Measurements from ENCODE around the gene LAG3. TPM values are rescaled to one million over a fixed set of nuclear protein-coding genes. Genes with fewer than 3 reads are reported as not detected.

Gene LAG3
- total RNA-seq, 4 donors from 2014 or later: 0.52 to 1.1 TPM; not detected in 2

DNA sequence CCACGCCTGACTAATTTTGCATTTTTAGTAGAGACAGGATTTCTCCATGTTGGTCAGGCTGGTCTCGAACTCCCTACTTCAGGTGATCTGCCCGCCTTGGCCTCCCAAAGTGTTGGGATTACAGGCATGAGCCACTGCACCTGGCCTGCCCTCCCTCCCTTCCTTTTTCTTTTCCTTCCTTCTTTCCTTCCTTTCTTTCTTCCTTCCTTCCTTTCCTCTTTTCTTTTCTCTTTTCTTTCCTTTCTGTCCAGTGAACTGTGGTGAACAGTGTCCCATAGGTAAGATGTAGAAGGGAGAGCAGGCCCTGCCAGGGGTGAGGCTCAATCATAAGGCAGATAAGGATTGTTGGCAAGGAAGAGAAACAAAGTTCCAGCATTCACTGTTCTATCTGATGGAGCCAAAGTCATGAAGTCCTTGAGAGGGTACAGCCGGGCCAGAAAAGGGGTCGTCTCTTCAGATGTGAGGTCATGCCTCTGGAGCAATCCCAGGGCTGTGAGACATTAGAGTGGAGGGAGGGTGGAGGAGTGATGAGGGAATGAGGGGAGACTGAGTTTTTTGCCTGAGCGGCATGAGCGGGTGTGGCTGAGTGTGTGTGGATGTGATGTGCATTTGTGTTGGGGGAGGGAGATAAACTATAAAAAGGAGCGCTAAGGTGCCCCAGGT lies 15.2 kb upstream of the LAG3 start:
- 67 to 74% methylated on average over 8 of the region's 8 CpGs for WGBS, 2 donors
- intact Hi-C loops (cut with DNase I; ENCODE audit: low total_unique reads): no loop called here
- TF ChIP-seq POLR2A (IDR thresholded peaks at IDR 0.05) (no peak), CTCF (IDR thresholded peaks at IDR 0.05) (no peak)
- no peak overlapping the region for H3K4me3 ChIP-seq (ENCODE audit: low read depth, poor library complexity, severe bottlenecking)
- no peak for DNase-seq (ENCODE audit: low spot score in 2 of 2)

DNA sequence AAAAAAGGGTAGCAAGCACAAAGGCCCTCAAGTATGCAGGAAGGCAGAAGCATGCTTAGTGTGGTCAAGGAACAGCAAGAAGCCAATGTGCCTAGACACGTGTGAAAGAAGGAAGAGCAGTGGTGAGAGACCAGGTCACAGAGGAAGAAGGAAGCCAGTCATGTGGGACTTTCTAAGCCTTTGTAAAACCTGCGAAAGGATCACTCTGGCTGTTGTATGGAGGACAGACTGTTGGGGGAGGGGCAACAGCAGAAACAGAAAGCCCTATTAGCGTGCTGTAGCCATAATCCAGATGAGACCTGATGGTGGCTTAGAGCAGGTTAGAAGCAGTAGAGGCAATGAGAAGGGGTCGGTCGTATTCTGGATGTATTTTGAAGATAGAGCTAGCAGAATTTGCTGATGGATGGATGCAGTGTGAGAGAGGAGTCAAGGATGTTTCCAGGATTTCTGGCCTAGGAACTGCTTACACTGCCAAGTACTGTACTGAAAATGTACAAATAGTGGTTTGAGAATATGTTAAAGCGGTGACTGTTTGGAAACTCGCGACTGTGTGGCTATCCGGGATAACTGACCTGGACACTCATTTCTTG lies 13.7 kb upstream of the LAG3 start:
- WGBS, 2 donors: 88% methylated on average over 9 of the region's 9 CpGs
- H3K4me3 ChIP-seq (ENCODE audit: low read depth, poor library complexity, severe bottlenecking): no peak overlapping the region
- no peak for TF ChIP-seq CTCF (IDR thresholded peaks at IDR 0.05)
- TF ChIP-seq POLR2A (IDR thresholded peaks at IDR 0.05): no peak
- intact Hi-C loops (cut with DNase I; ENCODE audit: low total_unique reads): no loop called here
- no peak for DNase-seq (ENCODE audit: low spot score in 2 of 2)

GRCh38 chr12:6759741-6760140 lies 12.6 kb upstream of the LAG3 start:
- intact Hi-C loops (cut with DNase I; ENCODE audit: low total_unique reads): no loop called here
- no peak for DNase-seq (ENCODE audit: low spot score in 2 of 2)
- no peak for TF ChIP-seq CTCF (IDR thresholded peaks at IDR 0.05)
- no peak for TF ChIP-seq POLR2A (IDR thresholded peaks at IDR 0.05)
- 87 to 92% methylated on average over 5 of the region's 5 CpGs for WGBS, 2 donors
- no peak overlapping the region for H3K4me3 ChIP-seq (ENCODE audit: low read depth, poor library complexity, severe bottlenecking)

GRCh38 chr12:6763380-6763779 lies 8.9 kb upstream of the LAG3 start:
- no peak for TF ChIP-seq CTCF (IDR thresholded peaks at IDR 0.05)
- TF ChIP-seq POLR2A (IDR thresholded peaks at IDR 0.05): no peak
- intact Hi-C loops (cut with DNase I; ENCODE audit: low total_unique reads): no loop called here
- DNase-seq (ENCODE audit: low spot score in 2 of 2): no peak
- 50 to 58% methylated on average over 4 of the region's 4 CpGs for WGBS, 2 donors
- no peak overlapping the region for H3K4me3 ChIP-seq (ENCODE audit: low read depth, poor library complexity, severe bottlenecking)

- H3K4me3 ChIP-seq (ENCODE audit: low read depth, poor library complexity, severe bottlenecking): no peak overlapping the region
- DNase-seq (ENCODE audit: low spot score in 2 of 2): peak; percentile 93 to 97
- 0 to 1% methylated on average over 16 of the region's 16 CpGs for WGBS, 2 donors
- peak in 1 of 2 donors; percentile 17 for TF ChIP-seq POLR2A (IDR thresholded peaks at IDR 0.05)
- no peak for TF ChIP-seq CTCF (IDR thresholded peaks at IDR 0.05)
- intact Hi-C loops (cut with DNase I; ENCODE audit: low total_unique reads): no loop called here
Observed at GRCh38 chr12:6764011-6764828, 8.1 kb upstream of the LAG3 start.

Data from lower leg skin (tissue), 4 donors.